Measurements from ENCODE around the gene ADAMTS15.

- no peak for TF ChIP-seq CTCF (tag by site-specific recombination; IDR thresholded peaks at IDR 0.05)
- no peak for TF ChIP-seq ZNF404 (tag by site-specific recombination; IDR thresholded peaks at IDR 0.05)
- no peak for TF ChIP-seq ZNF274 (IDR thresholded peaks at IDR 0.05; ENCODE audit: low read length)
- no peak for TF ChIP-seq ZNF274 (tag by site-specific recombination; IDR thresholded peaks at IDR 0.05; ENCODE audit: borderline replicate concordance)
- no peak for TF ChIP-seq TRIM28 (IDR thresholded peaks at IDR 0.05; ENCODE audit: borderline replicate concordance, low read length)
- TF ChIP-seq, protein P1, sequence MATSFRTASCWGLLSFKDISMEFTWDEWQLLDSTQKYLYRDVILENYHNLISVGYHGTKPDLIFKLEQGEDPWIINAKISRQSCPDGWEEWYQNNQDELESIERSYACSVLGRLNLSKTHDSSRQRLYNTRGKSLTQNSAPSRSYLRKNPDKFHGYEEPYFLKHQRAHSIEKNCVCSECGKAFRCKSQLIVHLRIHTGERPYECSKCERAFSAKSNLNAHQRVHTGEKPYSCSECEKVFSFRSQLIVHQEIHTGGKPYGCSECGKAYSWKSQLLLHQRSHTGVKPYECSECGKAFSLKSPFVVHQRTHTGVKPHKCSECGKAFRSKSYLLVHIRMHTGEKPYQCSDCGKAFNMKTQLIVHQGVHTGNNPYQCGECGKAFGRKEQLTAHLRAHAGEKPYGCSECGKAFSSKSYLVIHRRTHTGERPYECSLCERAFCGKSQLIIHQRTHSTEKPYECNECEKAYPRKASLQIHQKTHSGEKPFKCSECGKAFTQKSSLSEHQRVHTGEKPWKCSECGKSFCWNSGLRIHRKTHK (tag by site-specific recombination; IDR thresholded peaks at IDR 0.05): no peak
- no peak for TF ChIP-seq ATF2 (tag by site-specific recombination; IDR thresholded peaks at IDR 0.05; ENCODE audit: low read depth)
- no peak for TF ChIP-seq RBAK (tag by site-specific recombination; IDR thresholded peaks at IDR 0.05)
- TF ChIP-seq ZNF501 (tag by site-specific recombination; IDR thresholded peaks at IDR 0.05): no peak
Observed at GRCh38 chr11:130478881-130479280, 30.4 kb downstream of the ADAMTS15 start.

Data from HEK293 (cell line).